Measurements from ENCODE around the gene TADA2B. TPM values are rescaled to one million over a fixed set of nuclear protein-coding genes. Genes with fewer than 3 reads are reported as not detected.
"Not testable (repeated sequence)": the region's sequence is repeated elsewhere in the genome, so short reads cannot be mapped to it uniquely, and the experiment has no call there.

TADA2B gene
- total and polyA plus RNA-seq, 2 experiments from 2014 or later, result 15.4 to 20.1 TPM

DNA sequence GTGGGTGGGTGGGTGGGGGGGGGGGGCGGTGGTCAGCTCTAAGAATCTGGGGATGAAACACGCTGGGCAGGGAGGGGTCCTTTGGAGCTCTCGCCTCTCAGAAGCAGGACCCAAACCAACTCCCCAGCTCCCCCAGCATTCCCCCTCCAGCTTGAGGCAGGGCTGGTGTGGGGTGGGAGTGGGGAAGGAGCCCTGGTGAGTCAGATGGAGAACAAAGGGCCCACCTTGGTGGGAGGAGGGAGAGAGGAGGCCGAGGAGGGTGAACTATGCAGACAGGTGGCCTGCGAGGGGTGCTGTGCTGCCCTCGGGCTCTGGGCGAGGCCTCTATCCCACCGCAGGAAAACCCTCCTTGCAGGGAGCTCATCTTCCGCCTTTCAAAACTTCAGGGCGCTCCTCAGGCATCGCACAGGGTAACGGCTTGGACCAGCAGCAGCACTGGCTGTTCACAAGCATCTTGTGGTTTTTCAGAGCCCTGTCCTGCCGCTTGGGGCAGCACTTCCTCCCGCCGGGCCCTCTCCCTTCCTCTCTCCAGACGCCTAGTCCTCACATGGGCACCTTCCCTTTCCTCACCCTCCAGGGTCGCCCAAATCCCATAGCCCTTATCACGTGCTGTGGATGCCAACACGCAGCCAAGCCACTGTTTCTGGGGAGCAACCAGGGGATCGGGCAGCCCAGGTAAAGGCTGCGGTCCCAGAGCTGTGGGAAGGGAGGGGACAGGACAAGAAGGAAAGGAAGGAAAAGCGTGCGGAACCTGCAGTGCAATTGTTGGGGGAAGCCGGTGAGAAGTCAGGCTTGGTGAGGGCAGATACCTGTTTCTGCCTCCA lies 58.7 kb downstream of the TADA2B start:
- H3K27ac ChIP-seq, result no peak overlapping the region
- WGBS (ENCODE audit: low lambda C conversion rate, missing lambda C conversion rate), result 22% methylated on average over 21 of the region's 24 CpGs
- no peaks in the 10 kb centered on the region for H3K79me2 ChIP-seq
- no peaks in the 10 kb centered on the region for H3K27me3 ChIP-seq
- peak overlapping the region; percentile 67 for H2AFZ ChIP-seq
- no peaks in the 10 kb centered on the region for H4K20me1 ChIP-seq (ENCODE audit: insufficient read depth, poor library complexity, severe bottlenecking)
- peaks cover 21% of the 10 kb centered on the region for H3K4me1 ChIP-seq (ENCODE audit: insufficient read depth)
- H3K36me3 ChIP-seq (replicated peaks; ENCODE audit: insufficient read depth, low read depth), result no peaks in the 10 kb centered on the region
- H3K9me2 ChIP-seq (replicated peaks; ENCODE audit: insufficient read depth), result no peaks in the 10 kb centered on the region
- DNase-seq (ENCODE audit: low spot score), result peak; percentile 80
- peak overlapping the region; percentile 91 for H3K4me2 ChIP-seq
- no peaks in the 10 kb centered on the region for H3K9me3 ChIP-seq (ENCODE audit: low read depth)
- TF ChIP-seq, protein P1, sequence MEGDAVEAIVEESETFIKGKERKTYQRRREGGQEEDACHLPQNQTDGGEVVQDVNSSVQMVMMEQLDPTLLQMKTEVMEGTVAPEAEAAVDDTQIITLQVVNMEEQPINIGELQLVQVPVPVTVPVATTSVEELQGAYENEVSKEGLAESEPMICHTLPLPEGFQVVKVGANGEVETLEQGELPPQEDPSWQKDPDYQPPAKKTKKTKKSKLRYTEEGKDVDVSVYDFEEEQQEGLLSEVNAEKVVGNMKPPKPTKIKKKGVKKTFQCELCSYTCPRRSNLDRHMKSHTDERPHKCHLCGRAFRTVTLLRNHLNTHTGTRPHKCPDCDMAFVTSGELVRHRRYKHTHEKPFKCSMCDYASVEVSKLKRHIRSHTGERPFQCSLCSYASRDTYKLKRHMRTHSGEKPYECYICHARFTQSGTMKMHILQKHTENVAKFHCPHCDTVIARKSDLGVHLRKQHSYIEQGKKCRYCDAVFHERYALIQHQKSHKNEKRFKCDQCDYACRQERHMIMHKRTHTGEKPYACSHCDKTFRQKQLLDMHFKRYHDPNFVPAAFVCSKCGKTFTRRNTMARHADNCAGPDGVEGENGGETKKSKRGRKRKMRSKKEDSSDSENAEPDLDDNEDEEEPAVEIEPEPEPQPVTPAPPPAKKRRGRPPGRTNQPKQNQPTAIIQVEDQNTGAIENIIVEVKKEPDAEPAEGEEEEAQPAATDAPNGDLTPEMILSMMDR (IDR thresholded peaks at IDR 0.05; ENCODE audit: poor library complexity), result peak; percentile 67
- TF ChIP-seq EZH2phosphoT487 (IDR thresholded peaks at IDR 0.05; ENCODE audit: low read depth, severe bottlenecking, unreplicated experiment) (no peak), EZH2 (IDR thresholded peaks at IDR 0.05; ENCODE audit: borderline replicate concordance) (no peak)
- no peak overlapping the region for H3K4me3 ChIP-seq

DNA sequence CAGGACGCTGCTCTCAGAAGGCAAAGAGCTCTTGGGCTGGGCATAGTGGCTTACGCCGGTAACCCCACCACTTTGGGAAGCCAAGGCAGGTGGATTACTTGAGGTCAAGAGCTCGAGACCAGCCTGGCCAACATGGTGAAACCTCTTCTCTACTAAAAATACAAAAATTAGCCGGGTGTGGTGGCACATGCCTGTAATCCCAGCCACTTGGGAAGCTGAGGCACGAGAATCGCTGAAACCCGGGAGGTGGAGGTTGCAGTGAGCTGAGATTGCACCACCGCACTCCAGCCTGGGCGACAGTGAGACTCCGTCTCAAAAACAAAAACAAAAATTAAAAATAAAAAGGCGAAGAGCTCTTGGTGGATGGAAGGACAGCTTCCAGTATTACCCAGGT lies 59.3 kb downstream of the TADA2B start:
- H4K20me1 ChIP-seq (ENCODE audit: insufficient read depth, poor library complexity, severe bottlenecking); H3K27me3 ChIP-seq; H3K9me3 ChIP-seq (ENCODE audit: low read depth); H3K9me2 ChIP-seq (replicated peaks; ENCODE audit: insufficient read depth); H3K36me3 ChIP-seq (replicated peaks; ENCODE audit: insufficient read depth, low read depth); DNase-seq (ENCODE audit: low spot score); H3K79me2 ChIP-seq: not testable (repeated sequence)
- H3K4me2 ChIP-seq, result peak overlapping the region; percentile 91
- H2AFZ ChIP-seq, result peak overlapping the region; percentile 67
- peak overlapping the region; percentile 95 for H3K27ac ChIP-seq
- H3K4me3 ChIP-seq, result peak overlapping the region; percentile 34
- peaks cover 21% of the 10 kb centered on the region for H3K4me1 ChIP-seq (ENCODE audit: insufficient read depth)
- WGBS (ENCODE audit: low lambda C conversion rate, missing lambda C conversion rate), result 75% methylated on average over 12 of the region's 12 CpGs

DNA sequence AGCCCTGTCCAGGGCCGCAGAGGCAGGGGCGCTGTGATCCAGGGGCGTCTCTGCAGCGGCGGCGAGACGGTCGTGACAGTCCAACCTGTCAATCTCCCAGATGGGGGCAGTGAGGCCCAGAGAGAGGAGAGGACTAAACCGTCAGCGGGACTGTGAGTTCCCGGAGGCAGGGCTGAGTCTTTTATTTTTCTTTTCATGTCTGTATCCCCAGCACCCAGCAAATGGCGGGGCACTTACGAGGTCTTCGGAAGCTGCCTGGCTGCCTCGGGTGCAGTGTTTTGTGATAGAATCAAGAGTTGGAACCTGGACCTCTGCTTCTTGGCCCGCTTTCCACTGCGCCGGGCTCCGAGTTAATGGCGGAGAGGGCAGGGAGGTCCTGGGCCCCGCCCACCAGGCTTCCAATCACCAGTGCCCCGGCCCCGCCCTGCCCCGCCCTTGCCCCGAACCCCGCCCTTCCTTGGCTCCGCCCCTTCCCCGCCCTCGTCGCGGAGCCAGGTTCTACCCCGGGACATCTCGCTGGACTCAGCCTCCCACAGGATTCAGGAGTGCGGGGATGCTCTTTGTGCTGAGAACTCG lies 59.9 kb downstream of the TADA2B start:
- no peak for TF ChIP-seq EZH2 (IDR thresholded peaks at IDR 0.05; ENCODE audit: borderline replicate concordance)
- TF ChIP-seq, protein P1 (IDR thresholded peaks at IDR 0.05; ENCODE audit: poor library complexity), result peak; percentile 14
- Histone ChIP-seq H3K4me3 (peak overlapping the region; percentile 34), H4K20me1 (ENCODE audit: insufficient read depth, poor library complexity, severe bottlenecking) (no peaks in the 10 kb centered on the region), H3K27ac (peak overlapping the region; percentile 95), H3K4me2 (peak overlapping the region; percentile 91), H3K36me3 (replicated peaks; ENCODE audit: insufficient read depth, low read depth) (no peaks in the 10 kb centered on the region), H3K4me1 (ENCODE audit: insufficient read depth) (peaks cover 21% of the 10 kb centered on the region), H3K9me2 (replicated peaks; ENCODE audit: insufficient read depth) (no peaks in the 10 kb centered on the region), H3K79me2 (no peaks in the 10 kb centered on the region), H3K9me3 (ENCODE audit: low read depth) (no peaks in the 10 kb centered on the region), H2AFZ (peak overlapping the region; percentile 67), H3K27me3 (no peaks in the 10 kb centered on the region)
- 3% methylated on average over 31 of the region's 35 CpGs for WGBS (ENCODE audit: low lambda C conversion rate, missing lambda C conversion rate)
- DNase-seq (ENCODE audit: low spot score), result peak; percentile 96

DNA sequence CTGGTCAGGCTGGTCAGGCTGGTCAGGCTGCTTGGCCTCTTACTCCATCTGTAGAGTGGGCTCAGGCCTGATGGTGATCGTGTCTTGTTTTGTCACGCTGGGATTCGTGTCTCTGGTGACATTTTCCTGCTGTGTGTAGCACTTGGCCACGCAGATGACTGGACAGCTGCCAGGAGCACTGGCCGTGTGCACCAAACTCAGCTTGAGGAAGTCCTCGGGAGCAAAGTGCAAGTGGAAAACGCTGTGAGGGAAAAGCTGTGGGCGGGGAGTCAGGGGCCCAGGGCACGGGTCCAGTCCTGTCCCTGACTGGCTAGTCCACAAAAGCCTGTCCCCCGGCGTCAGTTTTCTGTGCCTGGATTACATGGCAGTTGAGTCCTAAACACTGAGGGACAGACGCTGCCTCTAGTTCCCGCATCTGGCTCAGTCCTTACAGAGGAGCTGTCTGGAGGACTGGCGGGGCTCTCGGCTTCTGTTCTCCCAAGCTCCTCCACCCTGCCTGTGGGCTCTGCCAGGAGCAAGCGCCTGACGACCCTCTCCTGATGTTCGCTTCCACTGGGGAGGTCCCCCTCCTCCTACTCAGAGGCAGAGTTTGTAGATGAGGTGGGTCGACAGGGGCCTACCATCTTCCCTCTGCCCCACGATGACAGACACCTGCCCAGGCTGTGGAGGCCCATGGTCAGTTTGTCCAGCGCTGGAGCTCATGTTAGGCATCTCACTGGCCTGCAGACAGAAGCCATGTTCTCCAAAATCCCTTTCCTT lies 60.6 kb downstream of the TADA2B start:
- DNase-seq (ENCODE audit: low spot score), result peak; percentile 92
- Histone ChIP-seq H3K9me3 (ENCODE audit: low read depth) (no peaks in the 10 kb centered on the region), H3K79me2 (no peaks in the 10 kb centered on the region), H3K27me3 (no peaks in the 10 kb centered on the region), H2AFZ (peak overlapping the region; percentile 46), H3K36me3 (replicated peaks; ENCODE audit: insufficient read depth, low read depth) (no peaks in the 10 kb centered on the region), H3K4me3 (no peak overlapping the region), H3K4me2 (peak overlapping the region; percentile 91), H3K9me2 (replicated peaks; ENCODE audit: insufficient read depth) (no peaks in the 10 kb centered on the region), H3K4me1 (ENCODE audit: insufficient read depth) (peaks cover 21% of the 10 kb centered on the region), H3K27ac (peak overlapping the region; percentile 95), H4K20me1 (ENCODE audit: insufficient read depth, poor library complexity, severe bottlenecking) (no peaks in the 10 kb centered on the region)
- TF ChIP-seq, protein P1 (IDR thresholded peaks at IDR 0.05; ENCODE audit: poor library complexity), result no peak
- TF ChIP-seq EZH2phosphoT487 (IDR thresholded peaks at IDR 0.05; ENCODE audit: low read depth, severe bottlenecking, unreplicated experiment), result no peak
- TF ChIP-seq EZH2 (IDR thresholded peaks at IDR 0.05; ENCODE audit: borderline replicate concordance), result no peak
- 45% methylated on average over 20 of the region's 21 CpGs for WGBS (ENCODE audit: low lambda C conversion rate, missing lambda C conversion rate)

Measured in hepatocyte (in vitro differentiated cells).